ENCODE data around the gene ELF2. TPM values are rescaled to one million over a fixed set of nuclear protein-coding genes. Genes with fewer than 3 reads are reported as not detected.
"Not testable (repeated sequence)": the region's sequence is repeated elsewhere in the genome, so short reads cannot be mapped to it uniquely, and the experiment has no call there.

The ELF2 gene
- total RNA-seq, 1 experiment from 2014 or later: 19.0 TPM

DNA sequence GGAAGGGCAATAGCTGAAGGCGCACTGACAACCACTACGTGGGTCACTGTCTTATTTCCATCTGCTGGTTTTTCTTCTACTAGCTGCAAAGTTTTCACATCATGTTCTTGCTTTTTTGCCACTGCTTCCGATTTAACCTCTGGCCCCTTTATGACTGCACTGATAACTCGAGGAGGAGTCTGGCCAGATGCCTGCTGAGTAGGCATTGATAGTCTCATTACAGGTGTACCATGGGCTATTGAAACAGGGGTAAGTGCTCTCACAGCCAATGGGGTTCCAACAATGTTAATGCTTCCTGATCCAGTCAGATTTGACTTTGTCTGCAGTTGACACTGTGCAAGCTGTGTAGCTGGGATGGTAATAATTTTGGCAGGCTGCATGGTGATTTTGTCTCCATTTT lies 118.0 kb downstream of the ELF2 start:
- H3K4me3 ChIP-seq, H3K9me3 ChIP-seq, H3K27me3 ChIP-seq, DNase-seq: not testable (repeated sequence)
- H3K36me3 ChIP-seq: peaks cover 37% of the 10 kb centered on the region

DNA sequence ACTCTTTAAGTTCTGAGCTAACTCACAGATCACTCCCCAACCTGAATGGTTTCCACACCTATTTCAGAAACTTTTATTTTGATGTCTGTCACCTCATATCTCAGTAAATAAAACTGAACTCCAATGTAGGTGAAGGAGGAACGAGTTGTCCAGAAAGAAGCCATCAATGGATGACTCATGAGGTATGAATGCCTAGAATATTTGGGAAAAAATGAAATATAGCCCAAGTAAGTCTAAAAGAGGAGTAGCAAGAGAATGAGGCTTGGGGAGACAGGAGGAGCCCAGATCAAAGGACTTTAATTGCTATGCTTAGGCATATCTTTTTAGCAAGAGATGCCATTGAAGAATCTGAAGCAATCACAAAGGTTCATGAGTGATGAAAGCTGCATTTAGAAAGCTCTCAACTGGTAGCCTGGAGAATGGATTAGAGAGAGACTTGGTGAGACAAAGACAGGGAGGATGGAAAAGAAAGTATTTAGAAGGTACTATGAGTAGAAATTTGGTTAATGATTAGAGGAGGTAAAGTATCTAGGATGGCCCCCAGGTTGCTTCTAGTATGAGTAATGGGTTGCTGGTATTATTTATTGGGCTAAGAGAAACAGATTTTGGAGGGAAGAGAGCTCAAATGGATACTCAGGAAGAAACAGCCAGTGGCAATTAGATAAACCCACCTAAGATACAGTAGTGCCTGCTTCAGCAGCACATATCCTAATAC lies 122.1 kb downstream of the ELF2 start:
- Histone ChIP-seq H3K36me3 (peaks cover 17% of the 10 kb centered on the region), H3K9me3 (no peaks in the 10 kb centered on the region), H3K4me3 (no peak overlapping the region), H3K27me3 (no peaks in the 10 kb centered on the region)
- no peak for DNase-seq

DNA sequence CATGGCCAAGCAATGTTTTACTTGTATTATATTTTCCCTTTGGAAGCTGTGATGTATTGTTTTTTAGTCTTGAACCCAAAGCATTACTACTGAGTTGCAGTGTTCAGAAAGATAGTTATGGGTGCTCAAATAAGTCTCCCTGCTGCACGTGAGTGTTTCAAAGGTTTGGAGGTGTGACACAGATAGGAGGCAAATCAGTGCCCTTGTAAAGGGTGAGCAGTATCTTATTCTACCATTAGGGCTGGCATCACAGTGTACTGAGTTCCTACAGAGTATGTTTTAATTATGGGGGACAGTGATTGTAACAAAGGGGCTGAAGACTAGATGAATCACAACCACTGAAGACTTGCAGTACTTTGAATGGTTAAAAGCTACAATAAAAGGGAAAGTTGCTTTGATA lies 123.1 kb downstream of the ELF2 start:
- H3K27me3 ChIP-seq: no peaks in the 10 kb centered on the region
- H3K36me3 ChIP-seq: peaks cover 12% of the 10 kb centered on the region

DNA sequence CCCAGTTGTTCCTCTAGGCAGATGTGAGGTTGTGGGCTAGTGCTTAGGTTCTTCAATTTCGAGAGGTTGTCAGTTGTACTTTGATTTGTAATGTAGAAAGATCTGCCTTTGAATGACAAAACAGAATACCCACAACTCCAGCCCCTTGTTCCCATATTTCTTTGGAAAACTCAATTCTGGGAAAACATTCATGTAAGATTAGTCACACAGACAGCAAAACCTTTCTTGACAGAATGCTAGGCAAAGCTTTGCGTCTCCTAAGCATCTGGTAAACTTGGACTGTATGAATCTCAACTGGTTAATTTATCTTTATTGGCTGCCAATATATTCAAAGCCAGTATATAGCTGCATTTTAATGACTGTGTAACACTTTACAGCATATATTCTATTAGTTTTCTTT lies 126.6 kb downstream of the ELF2 start:
- H3K4me3 ChIP-seq: no peak overlapping the region
- H3K9me3 ChIP-seq: no peaks in the 10 kb centered on the region
- no peak for DNase-seq
- H3K27me3 ChIP-seq: no peaks in the 10 kb centered on the region
- peaks cover 33% of the 10 kb centered on the region for H3K36me3 ChIP-seq

More for the DNA sequence above, 123.1 kb downstream of the ELF2 start:
- Histone ChIP-seq H3K4me3 (no peak overlapping the region), H3K9me3 (no peaks in the 10 kb centered on the region)
- no peak for DNase-seq

DNA sequence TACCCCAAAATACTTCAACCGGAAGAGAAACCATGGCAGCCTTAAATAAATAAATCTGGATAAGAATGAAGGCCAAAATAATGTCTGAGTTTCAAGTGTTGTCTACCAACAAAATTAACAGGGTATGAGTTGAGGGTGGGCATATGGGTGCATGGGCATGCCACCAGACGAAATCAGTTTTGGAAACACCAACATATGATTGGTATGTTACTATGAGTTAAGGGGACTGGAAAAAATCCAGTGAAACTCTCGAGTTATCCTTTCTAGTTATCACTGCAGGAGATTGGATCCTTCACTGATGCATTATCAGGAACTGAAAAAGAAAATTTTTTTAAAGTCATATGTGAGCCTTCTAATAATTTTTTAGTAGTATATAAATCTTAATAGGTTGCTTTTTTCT lies 129.0 kb downstream of the ELF2 start:
- H3K27me3 ChIP-seq: no peaks in the 10 kb centered on the region

DNA sequence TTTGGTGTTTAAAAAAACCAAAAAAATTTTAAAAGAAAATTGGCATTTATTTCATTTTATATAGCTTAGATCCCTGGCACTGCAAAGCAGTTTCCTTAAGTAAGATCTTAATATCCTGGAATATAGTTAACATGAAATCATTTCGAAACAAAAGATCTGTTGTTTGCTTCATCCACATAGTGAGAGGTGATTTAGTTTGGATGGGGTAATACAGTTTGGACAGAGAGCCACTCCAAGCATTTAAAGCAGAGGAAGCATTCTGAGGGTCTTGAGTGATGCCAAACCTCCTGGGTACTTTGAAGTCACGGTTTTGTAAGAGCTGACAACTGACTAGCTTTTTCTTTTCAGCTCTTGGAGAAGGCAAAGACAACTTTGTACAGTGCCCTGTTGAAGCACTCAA lies 132.7 kb downstream of the ELF2 start:
- DNase-seq: no peak
- Histone ChIP-seq H3K36me3 (peaks cover 29% of the 10 kb centered on the region), H3K9me3 (no peaks in the 10 kb centered on the region), H3K27me3 (no peaks in the 10 kb centered on the region), H3K4me3 (no peak overlapping the region)

More for the DNA sequence above, 129.0 kb downstream of the ELF2 start:
- DNase-seq: no peak
- Histone ChIP-seq H3K36me3 (peaks cover 32% of the 10 kb centered on the region), H3K4me3 (no peak overlapping the region), H3K9me3 (no peaks in the 10 kb centered on the region)

DNA sequence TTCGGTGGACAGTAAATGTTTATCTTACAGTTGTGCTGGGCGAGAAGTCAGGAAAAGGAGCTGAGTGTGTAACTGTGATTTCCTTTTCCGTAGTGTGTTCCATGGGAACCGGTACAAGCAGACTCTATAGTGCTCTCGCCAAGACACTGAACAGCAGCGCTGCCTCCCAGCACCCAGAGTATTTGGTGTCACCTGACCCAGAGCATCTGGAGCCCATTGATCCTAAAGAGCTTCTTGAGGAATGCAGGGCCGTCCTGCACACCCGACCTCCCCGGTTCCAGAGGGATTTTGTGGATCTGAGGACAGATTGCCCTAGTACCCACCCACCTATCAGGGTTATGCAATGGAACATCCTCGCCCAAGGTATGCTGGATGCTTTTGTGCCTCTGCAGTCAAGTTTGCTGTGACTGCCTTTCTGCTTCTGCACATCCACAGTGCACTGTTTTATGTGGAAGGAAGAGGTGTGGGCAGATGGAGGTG lies 134.0 kb downstream of the ELF2 start:
- no peaks in the 10 kb centered on the region for H3K27me3 ChIP-seq
- no peak overlapping the region for H3K4me3 ChIP-seq
- peaks cover 23% of the 10 kb centered on the region for H3K36me3 ChIP-seq
- no peaks in the 10 kb centered on the region for H3K9me3 ChIP-seq
- DNase-seq: no peak

DNA sequence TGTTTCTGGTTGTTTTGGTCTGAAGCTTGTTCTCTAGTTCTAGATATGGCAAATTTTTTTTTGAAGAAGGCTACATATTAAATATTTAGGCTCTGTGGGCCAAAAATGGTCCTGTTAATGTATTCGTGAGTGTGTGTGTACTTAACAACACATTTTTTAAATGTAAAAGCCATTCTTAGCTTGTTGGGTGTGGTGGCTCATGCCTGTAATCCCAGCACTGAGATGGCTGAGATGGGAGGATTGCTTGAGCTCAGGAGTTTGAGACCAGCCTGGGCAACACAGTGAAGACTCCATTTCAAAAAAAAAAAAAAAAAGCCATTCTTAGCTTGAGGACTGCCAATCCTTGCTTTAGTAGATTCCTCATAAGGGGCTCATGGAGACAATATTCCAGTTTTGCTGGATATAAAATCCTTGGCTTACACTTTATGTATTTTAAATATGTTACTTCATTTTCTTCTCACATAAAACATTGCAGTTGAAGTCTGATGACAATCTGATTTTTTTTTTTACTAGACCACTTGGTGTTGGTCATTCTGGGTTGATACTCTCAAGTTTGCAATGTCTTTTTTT lies 138.1 kb downstream of the ELF2 start:
- Histone ChIP-seq H3K27me3 (no peaks in the 10 kb centered on the region), H3K36me3 (no peaks in the 10 kb centered on the region; the same call in 1 of the 2 replicates), H3K9me3 (no peaks in the 10 kb centered on the region), H3K4me3 (no peak overlapping the region)
- no peak for DNase-seq

DNA sequence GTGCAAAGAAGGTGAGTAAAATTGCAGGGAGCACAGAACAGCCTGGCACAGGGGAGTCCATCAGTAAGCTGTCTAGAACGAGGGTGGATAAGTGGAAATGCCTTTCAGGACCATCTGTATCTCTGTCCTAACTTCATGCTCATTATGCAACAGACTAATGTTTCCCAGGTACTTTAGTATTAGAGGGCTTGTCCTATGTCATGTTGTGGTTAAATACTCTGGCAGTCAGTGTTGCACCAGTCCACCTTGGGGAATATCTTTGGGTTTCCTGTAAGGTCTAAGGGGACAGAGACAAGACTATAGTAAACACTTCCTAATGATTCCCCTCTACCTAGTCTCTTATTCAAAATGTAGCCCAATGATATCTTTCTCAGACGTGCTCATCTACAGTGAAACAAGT lies 140.1 kb downstream of the ELF2 start:
- Histone ChIP-seq H3K9me3 (no peaks in the 10 kb centered on the region), H3K4me3 (no peak overlapping the region), H3K27me3 (no peaks in the 10 kb centered on the region), H3K36me3 (peaks cover 2% of the 10 kb centered on the region; the same call in 1 of the 2 replicates)
- no peak for DNase-seq

DNA sequence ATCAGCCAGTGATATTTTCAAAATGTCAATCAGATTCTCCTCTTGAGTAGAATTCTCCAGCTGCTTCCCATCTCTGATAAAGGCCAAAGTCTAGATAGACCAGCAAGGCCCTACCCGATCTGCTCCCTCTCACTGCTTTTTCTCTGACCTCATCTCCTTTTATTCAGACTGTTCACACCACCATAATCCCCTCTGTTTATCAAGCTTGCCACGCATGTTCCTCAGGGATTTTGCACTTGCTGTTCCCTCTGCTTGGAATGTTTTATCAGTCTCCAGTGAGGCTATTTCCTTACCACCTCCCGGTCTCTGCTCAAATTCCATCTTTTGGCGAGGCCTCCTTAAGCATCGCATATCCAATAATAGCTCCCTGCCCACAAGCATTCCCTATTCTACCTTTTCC lies 141.4 kb downstream of the ELF2 start:
- Histone ChIP-seq H3K27me3 (no peaks in the 10 kb centered on the region), H3K36me3 (peaks cover 2% of the 10 kb centered on the region; the same call in 1 of the 2 replicates), H3K9me3 (no peaks in the 10 kb centered on the region), H3K4me3 (no peak overlapping the region)
- no peak for DNase-seq

DNA sequence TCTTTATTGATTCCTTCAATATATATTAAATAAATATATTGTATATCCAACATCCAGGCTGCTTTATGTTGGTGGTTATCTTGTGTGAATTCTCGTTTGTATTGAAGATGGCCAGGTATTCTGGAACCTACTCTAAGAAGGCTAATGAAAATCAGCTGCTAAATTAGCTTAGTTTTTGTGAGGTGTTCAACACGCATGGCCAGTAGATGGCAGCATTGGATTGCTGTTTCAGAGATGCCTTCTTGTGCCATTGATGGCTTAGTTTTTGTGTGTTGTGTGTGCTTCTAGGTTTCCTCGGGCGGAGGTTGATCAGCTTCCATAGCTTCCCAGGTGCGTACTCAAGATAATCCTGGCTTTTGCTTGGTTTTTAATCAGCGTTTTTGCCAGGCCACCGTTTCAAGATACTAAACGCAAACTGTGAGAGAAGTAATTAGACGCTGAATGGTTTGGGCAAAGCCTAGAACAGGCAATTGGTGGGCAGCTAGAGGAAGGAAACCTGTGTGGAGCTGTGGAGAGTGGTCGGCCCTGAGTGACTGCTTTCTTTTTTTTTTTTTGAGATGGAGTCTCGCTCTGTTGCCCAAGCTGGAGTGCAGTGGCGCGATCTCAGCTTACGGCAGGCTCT lies 146.3 kb downstream of the ELF2 start:
- Histone ChIP-seq H3K36me3 (peaks cover 2% of the 10 kb centered on the region; the same call in 1 of the 2 replicates), H3K9me3 (no peaks in the 10 kb centered on the region), H3K4me3 (no peak overlapping the region), H3K27me3 (no peaks in the 10 kb centered on the region)
- peak; percentile 26 for DNase-seq

DNA sequence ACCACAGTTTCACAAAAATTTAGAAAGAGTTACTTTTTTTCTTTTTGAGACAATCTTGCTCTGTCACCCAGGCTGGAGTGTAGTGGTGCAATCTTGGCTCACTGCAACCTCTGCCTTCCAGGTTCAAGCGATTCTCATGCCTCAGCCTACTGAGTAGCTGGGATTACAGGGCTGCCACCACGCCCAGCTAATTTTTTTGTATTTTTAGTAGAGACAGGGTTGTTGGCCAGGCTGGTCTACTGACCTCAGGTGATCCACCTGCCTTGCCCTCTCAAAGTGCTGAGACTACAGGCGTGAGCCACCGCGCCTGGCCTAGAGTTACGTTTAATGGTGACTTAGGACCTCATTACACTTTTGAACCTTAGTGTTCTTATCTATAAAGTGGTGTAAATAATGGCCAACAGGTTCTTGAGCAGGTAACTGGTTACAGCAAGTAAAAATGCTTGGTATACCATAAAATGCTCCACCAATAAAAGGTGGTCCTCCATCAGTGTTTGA lies 147.1 kb downstream of the ELF2 start:
- H3K9me3 ChIP-seq, H3K4me3 ChIP-seq, H3K36me3 ChIP-seq: not testable (repeated sequence)

DNA sequence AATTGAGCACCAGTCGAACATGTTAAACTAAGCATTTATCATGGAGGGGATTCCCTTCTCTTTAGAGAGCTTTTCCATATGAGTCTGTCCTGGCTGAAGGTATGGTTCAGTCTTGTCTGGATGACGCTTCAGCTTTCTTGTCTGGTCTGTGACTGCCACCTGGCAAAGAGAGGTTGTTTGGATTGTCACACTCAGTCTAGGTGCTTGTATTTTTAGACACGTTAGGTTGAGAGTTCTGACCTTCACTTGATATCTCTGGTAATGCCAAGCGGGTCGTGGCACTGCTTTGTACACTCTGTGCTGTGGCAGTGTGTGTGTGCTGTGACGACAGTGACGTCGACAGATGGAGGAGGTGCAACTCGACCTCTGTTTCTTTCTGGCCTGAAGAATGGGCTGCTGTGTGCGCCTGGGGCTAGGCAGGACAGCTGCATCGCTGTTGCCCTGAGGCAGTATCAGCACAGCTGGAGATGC lies 148.8 kb downstream of the ELF2 start:
- no peak for DNase-seq
- no peak overlapping the region for H3K4me3 ChIP-seq
- no peaks in the 10 kb centered on the region for H3K27me3 ChIP-seq

More for the DNA sequence above, 147.1 kb downstream of the ELF2 start:
- not testable (repeated sequence) for DNase-seq, H3K27me3 ChIP-seq

DNA sequence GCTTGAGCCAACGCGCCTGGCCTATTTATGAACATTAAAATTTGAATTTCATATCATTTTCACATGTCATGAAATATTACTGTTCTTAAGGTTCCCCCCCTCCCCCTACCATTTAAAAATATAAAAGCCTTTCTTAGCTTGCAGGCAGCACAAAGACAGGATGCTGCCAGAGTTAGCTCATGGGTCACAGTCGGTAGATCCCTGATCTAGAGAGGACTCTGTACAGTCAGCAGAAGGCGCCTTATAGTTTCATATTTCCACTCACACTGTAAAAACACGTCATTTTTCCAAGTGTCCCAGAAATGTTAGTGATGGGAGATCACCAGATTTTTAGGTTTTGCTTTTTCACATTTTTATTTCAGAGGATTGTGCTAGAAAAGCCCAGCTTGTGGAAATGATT lies 149.2 kb downstream of the ELF2 start:
- no peaks in the 10 kb centered on the region for H3K9me3 ChIP-seq
- no peak for DNase-seq
- no peaks in the 10 kb centered on the region for H3K27me3 ChIP-seq

More for the DNA sequence above, 148.8 kb downstream of the ELF2 start:
- Histone ChIP-seq H3K9me3 (no peaks in the 10 kb centered on the region), H3K36me3 (peaks cover 2% of the 10 kb centered on the region)

DNA sequence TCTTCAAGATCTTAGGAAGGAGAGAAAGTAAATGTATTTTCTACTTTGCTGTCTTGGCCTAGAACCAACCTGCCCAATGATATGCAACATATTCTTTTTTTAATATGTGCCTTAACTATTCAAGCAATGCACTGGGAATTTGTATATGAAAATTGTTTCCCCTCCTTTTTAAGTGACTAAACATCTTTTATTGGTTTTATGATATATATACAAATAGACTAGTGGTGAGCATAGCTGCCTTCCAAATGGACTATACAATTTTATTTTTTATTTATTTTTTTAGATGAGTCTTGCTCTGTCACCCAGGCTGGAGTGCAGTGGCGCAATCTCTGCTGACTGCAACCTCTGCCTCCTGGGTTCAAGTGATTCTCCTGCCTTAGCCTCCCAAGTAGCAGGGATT lies 151.2 kb downstream of the ELF2 start:
- H3K9me3 ChIP-seq: no peaks in the 10 kb centered on the region
- no peak overlapping the region for H3K4me3 ChIP-seq
- H3K36me3 ChIP-seq: no peaks in the 10 kb centered on the region; the same call in 1 of the 2 replicates
- peak; percentile 23 for DNase-seq
- H3K27me3 ChIP-seq: no peaks in the 10 kb centered on the region

More for the DNA sequence above, 149.2 kb downstream of the ELF2 start:
- Histone ChIP-seq H3K4me3 (no peak overlapping the region), H3K36me3 (peaks cover 2% of the 10 kb centered on the region)

DNA sequence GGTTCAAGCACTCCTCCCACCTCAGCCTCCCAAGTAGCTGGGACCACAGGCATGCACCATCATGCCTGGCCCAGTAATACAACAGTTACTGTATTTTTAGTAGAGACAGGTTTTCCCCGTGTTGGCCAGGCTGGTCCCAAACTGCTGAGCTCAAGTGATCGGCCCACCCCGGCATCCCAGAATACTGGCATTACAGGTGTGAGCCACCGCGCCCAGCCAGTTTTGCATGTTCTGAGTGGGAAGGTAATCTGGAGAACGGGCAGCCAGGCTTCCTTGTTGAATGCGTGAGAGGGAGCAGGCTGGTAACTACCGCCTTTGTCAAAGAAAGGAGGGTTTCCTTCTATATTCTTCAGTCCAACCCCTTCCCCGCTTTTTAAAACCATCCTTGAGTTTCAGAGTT lies 152.3 kb downstream of the ELF2 start:
- Histone ChIP-seq H3K9me3 (no peaks in the 10 kb centered on the region), H3K36me3 (no peaks in the 10 kb centered on the region; the same call in 1 of the 2 replicates), H3K4me3 (no peak overlapping the region), H3K27me3 (no peaks in the 10 kb centered on the region)
- no peak for DNase-seq

DNA sequence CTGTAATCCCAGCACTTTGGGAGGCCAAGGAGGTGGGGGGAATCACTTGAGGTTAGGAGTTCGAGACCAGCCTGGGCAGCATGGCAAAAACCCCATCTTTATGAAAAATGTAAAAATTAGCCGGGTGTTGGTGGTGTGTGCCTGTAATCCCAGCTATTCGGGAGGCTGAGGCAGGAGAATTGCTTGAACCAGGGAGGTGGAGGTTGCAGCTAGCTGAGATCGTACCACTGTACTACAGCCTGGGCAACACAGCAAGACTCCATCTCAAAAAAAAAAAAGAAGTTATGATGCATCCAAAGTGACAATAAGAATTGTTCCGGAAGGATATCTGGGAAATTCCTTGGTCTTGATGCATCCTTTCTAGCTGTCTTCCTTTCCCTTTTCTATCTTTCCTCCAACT lies 154.2 kb downstream of the ELF2 start:
- H3K27me3 ChIP-seq: no peaks in the 10 kb centered on the region
- H3K36me3 ChIP-seq: no peaks in the 10 kb centered on the region; the same call in 1 of the 2 replicates
- no peak for DNase-seq
- H3K9me3 ChIP-seq: no peaks in the 10 kb centered on the region
- no peak overlapping the region for H3K4me3 ChIP-seq
